ENCODE data around the gene SLC6A12.
"Not testable (repeated sequence)": the region's sequence is repeated elsewhere in the genome, so short reads cannot be mapped to it uniquely, and the experiment has no call there.

The SLC6A12 gene

GRCh38 chr12:234019-234418 lies 20.1 kb upstream of the SLC6A12 start:
- no peak for DNase-seq

DNA sequence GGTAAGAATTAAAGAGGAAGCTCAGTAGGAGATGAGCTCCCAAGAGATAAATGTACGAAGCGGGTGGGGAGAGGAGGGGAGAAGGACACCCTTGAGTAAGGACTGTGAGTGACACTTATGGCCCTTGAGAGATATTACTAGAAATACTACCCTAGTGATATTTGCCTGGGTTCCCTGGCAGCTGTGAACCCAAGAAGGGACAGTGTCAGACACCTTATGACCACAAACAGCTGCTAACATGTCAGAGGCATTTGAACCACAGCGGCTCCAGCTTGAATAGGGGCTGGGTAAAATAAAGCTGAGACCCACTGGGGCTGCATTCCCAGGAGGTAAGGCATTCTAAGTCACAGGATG lies 19.6 kb upstream of the SLC6A12 start:
- no peak for DNase-seq

DNA sequence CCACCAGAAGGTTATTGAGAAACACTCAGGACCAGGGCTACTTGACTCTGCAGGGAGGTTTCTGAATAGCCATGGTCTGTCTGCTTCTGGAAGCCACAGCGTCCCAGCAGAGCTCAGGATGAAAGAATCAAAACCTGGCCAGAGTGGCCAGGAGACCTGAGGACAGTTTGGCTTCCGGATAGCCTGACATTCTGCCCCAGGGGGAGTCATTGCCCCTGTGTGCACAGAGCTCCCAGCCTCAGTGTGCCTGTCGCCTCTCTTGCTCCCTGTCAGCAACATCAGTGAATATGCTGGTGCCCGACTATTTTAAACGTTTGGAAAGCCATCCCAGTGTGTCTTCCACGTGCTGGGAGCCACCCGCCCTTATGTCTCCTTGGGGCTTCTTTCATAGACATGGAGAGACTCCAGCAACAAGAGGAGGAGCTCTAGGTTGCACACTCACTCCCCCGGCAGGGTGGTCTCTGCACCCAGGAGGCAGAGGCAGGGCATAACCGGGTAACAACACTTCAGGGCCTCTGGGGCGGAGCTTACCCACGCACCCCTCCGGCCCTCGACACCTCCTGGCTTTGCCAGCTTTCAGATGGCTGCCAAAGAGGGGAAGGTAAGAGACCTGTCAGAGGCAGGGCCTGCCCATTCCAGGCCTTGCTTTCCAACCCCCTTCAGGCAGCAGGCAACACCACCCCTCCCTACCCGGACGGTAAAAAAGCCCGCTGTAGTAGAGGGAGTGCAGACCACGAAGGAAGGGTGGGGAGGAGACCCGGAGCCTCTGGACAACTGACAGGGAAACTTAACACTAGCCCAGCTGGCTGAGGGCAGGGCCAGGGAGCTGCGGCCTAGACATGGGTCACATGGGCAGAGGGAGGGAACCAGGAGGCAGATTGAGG lies 19.0 kb upstream of the SLC6A12 start:
- DNase-seq: no peak

- DNase-seq: no peak
Observed at GRCh38 chr12:230925-231671, 17.1 kb upstream of the SLC6A12 start.

GRCh38 chr12:229441-230191 lies 15.7 kb upstream of the SLC6A12 start:
- no peak for DNase-seq

GRCh38 chr12:228846-229200 lies 14.9 kb upstream of the SLC6A12 start:
- no peak for DNase-seq

DNA sequence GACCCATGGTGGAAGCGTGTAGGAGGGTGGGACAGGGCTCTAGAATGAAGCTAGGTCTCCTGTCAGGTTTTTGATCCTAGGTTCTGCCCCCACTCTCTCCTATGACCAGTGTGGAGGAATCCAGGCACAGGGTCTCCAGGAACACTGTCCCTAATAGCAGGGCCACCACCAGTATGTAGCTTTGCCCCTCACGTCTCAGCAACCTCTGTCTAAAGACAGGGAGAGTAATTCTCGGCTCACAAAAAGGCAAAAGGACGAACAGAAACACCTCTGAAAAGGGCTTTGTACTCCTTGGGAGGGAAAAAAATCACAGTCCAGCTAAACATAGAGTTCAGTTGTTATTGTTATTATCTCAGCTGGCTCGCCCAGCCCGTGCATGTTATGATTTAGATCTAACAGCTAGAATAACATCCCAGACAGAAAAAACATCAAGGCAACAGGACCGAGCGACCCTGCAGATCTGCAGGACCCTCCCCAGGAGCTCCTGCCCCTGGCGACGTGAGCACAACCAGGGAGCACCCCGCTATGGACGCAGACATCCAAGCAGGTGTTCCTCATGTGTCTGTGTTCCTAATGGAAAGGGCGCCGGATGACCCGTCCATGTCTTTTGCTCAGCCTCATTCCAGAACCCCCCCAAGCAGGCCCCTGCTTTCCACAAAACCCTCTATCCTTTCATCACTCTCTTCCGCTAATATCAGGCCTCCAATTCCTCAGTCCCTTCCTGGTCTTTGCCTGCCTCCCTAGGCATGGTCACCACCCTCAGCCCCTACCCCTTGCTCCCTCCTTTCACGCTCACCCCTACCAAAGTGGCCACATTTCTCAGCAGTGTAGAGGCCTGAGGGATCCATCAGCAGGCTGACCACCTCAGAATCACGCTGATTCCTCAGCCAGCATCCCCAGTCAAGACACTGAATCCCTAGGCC lies 14.2 kb upstream of the SLC6A12 start:
- DNase-seq: no peak

DNA sequence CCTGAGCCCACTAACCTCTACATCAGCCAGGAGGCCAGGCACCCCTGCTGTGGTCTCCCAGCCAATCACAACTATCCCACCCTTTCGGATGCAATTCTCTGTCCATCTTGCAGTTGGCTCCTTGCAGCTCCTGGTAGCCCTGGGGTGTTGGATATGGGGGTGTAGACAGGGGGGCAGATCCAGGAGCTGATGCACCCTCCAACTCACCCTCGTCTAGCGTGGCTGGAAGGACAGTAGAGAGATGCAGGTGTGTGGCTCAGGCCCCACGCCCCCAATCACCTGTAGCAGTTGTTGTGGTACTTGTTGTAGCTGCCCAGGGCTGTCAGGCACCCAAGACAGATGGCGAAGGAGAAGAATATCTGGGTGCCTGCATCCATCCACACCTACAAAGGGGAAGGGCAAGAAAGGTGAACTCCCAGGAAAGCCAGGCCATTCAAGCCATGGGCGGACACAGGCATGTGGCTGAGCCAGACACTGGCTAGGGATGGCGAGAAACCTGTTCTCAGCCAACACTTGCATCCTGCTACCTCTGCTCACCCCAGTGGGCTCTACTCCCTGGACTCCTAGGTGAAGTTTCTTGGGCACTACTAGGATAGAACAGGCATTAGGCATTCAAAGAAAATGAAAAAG lies 13.4 kb upstream of the SLC6A12 start:
- no peak for DNase-seq

DNA sequence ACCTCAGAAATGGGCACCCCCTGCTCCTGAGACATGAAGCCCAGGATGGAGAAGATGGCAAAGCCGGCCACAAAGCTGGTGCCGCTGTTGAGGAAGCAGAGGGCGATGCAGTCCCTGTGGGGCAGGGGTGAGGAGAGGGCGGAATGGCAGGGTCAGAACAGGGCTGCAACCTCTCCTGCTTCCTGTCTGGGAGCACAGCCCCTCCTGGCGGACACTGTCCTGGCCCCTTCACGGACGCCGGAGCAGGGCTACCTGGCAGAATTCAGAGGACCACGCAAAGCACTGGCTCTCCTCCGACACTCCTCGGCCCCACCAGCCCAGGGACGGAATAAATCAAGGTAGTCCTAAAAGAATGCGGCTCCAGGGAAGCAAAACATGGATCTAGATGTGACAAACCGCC lies 12.4 kb upstream of the SLC6A12 start:
- DNase-seq: no peak

- DNase-seq: no peak
Observed at GRCh38 chr12:225012-225411, 11.1 kb upstream of the SLC6A12 start.

GRCh38 chr12:224330-224729 lies 10.4 kb upstream of the SLC6A12 start:
- DNase-seq: no peak

DNA sequence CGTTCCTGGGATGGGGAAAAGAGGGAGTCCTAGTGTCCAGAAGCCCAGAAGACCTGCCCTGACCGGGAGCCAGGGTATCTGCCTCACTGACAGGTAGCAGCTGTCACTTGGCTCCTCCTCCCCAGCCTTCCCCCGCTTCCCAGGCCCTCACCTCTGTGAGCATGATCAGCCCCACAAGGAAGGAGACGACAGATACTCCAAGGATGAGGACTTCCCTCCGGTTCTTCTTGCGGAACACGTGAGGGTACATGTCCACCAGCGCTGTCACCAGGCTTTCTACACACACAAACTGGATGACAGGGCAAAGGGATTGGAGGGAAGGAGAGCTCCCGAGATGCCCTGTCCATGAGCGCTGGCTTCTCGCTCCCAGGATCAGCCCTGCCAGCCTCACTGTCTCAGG lies 9.9 kb upstream of the SLC6A12 start:
- no peak for DNase-seq

DNA sequence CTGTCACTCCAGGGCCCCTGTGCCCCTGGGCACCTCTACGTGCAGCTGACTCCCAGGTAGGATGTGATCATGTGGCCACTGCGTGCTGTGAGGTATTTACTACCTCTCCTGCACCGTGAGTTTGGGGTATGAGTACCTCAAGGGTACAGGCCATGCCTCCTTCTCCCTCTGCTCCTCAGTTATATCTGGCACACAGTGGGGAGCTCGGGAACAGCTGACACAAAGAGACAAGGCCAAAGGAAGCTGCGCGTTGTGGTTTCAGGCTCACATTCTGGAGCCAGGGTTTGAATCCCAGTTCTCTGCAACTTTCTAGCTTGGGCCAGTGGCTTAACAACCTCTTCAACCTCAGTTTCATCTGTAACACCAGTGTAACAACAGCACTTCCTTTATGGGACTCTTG lies 7.8 kb upstream of the SLC6A12 start:
- DNase-seq: no peak

DNA sequence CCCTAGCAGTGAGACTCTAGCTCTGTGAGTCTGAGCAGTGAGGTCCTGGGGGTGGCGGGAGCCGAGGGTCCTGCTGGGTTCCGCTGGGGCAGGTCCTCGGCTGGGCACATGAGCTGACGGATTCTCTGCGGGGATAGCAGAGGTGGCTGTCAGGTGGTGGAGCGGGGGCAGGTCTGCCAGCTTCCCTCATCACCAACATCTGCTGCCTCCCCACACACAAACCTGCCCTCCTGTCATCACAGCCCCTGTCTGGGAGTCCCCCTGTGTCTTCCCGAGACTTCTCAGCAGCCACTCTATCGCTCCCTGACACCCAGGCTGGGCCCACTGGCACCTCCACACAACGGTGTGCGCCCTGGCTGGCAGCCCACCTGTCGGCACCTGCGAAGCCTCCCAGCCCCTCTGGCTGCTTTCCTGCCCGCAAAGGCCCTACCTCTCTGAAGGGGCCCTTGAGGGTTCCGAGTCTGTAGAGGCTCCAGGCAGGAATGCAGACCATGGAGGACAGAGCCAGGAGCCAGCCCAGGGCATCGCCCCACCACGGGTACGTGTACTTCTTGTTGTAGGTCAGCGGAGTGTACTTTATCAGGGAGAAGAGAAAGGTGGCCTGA lies 7.1 kb upstream of the SLC6A12 start:
- no peak for DNase-seq

- no peak for DNase-seq
Observed at GRCh38 chr12:220491-220890, 6.5 kb upstream of the SLC6A12 start.

- peak in 1 of 2 experiments; percentile 4 for DNase-seq
Observed at GRCh38 chr12:219891-220352, 6.0 kb upstream of the SLC6A12 start.

DNA sequence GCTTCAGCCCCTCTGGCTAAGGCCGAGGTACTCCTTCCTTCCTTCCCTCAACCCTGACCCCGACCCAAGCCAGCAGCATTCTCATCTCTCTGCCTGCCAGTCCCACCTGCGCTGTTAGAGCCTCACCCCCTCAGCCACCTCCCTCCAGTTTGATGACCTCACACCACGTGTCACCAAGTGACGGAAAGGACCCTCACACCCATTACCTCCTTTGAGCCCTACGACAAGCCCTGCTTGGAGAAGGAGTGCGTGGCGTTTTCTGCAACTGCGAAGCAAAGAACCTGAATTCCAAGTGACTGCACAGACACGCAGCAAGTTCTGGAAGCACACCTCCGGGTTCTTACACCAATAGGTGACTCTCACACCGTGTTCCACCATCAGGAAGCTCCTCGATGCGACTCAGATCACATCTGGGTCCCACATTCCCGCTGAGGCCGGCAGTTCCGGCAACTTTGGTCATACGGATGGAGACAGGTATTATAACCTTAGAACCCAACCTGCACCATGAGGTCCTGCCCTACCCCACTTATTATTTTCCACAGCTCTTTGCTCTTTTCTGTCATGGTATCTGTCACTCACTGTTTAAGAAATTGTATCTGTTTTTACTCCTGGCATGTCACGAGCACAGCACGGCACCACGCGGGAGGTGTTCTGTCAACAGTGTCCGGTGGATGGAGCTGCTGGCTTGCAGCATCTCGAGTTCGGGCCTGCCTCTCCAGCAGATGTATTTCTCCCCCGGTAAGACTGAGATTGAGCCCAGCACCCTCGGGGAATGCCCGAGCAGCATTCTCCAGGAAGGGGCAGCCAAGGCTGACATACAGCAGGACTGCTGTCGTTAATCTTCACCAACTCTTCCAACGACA lies 5.0 kb upstream of the SLC6A12 start:
- no peak for DNase-seq

DNA sequence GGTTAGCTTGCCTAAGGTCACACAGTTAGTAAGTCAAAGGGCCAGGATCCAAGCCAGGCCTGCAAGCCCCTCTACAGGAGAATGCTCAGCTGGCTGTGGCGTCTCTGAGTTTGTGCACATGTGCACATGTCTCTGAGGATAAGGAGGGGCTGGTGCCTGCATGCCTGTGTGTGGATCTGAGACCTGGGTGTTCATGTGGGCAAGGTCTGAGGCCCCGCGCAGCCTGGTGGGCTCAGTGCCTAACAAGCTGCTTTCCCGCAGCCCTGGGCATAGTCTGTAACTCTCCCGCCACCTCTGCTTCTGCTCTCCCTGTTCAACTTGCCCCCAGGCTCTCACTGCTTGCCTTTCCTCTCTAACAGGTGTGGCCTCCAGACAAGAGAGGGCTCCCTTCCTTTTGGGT lies 4.3 kb upstream of the SLC6A12 start:
- no peak for DNase-seq

DNA sequence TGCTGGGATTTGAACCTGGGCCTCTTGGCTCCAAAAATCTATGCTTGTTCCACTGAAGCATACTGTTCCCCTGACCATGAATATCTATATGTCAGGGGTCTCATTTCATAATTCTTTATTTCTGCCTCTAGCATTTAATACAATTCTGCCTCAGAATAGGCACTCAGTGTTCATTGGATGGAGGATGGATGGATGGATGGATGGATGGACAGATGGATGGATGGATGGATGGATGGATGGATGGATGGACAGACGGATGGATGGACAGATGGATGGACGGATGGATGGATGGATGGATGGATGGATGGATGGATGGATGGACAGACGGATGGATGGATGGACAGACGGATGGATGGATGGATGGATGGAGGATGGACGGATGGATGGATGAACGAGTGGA lies 3.1 kb upstream of the SLC6A12 start:
- not testable (repeated sequence) for DNase-seq

- DNase-seq: no peak
Observed at GRCh38 chr12:215116-215515, 1.2 kb upstream of the SLC6A12 start.

DNA sequence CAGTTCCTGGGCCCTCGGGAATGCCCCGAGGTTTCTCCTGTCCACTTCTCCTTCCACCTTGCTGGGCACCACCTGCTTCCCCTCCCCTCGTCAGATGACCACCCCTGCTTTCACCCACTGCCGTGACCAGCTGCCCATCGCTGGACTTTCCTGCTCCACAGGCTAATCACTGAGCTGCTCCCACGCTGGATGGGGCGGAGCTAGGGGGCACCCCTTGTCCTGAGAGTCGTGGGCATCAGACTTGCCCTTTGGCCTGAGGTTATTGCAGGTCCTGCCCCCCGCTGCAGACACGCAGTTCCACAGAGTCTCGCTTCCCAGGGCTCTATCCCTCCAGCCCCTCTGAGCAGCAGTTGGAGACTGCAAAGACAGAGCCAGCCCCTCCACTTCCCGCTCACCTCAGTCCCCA lies 427 bp downstream of the SLC6A12 start:
- no peak for DNase-seq
